Endometrial microvascular endothelial cells (primary cell): Measurements from ENCODE around the gene RNASE13. TPM values are rescaled to one million over a fixed set of nuclear protein-coding genes. Genes with fewer than 3 reads are reported as not detected.

Experiments used
- in situ Hi-C: cut with HindIII; loops from 2 replicates; pipeline ENCODE4 v1.10.0; 2017; ENCODE audit warnings: low sequenced_read_pairs, low pct_unique_long_range_greater_than_20kb; ENCODE audit errors: inconsistent ontology term
- total RNA-seq: library from RNA; depleted of rRNA; stranded (reverse); fragments of >200 nt; gene quantifications from one replicate; pipeline ENCODE4 v1.2.3, GENCODE V29; 2015; ENCODE audit errors: inconsistent ontology term

RNASE13 gene
- total RNA-seq = not detected

- in situ Hi-C loops = no loop called here
Measured at GRCh38 chr14:21034707-21035106, at the start of gene RNASE13. Gene RNASE13 (minus strand): TSS chr14:21034807. CDS start chr14:21034288, 519 bp downstream.

DNA sequence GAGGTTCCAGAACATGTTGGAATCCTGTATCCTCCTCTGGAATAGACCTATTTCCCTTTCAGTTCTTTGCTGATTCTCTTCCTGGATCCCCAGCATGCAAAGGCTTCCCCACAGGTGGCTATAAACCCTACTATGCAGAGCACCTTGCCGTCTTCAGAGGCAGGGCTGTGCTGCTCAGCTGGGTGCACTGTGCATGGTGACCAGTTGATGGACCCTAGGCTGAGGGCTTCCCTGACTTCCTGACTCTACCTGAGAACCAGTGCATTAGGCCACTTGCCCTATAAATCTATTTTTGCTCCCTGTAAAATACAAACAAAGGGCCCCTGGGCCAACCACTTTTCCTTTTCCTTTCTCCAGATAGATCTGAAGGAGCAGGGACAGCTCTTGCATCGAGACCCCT, 49.8 kb upstream of the RNASE13 start:
- in situ Hi-C loops = no loop called here

GRCh38 chr14:21083565-21084325, 49.1 kb upstream of the RNASE13 start:
- in situ Hi-C loops = no loop called here

DNA sequence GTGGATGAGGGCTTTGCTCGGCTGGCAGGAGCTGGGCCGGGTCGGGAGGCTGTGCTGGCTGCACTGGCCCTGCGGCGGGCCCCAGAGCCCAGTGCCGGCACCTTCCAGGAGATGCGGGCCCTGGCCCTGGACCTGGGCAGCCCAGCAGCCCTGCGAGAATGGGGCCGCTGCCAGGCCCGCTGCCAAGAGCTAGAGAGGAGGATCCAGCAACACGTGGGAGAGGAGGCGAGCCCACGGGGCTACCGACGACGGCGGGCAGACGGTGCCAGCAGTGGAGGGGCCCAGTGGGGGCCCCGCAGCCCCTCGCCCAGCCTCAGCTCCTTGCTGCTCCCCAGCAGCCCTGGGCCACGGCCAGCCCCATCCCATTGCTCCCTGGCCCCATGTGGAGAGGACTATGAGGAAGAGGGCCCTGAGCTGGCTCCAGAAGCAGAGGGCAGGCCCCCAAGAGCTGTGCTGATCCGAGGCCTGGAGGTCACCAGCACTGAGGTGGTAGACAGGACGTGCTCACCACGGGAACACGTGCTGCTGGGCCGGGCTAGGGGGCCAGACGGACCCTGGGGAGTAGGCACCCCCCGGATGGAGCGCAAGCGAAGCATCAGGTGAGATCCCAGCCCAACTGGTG, 47.0 kb upstream of the RNASE13 start:
- in situ Hi-C loops = no loop called here

GRCh38 chr14:21078726-21079125, 44.1 kb upstream of the RNASE13 start:
- in situ Hi-C loops = no loop called here

GRCh38 chr14:21078287-21078686, 43.7 kb upstream of the RNASE13 start:
- in situ Hi-C loops = no loop called here

- in situ Hi-C loops = no loop called here
Measured at GRCh38 chr14:21077672-21078071, 43.1 kb upstream of the RNASE13 start.

- in situ Hi-C loops = no loop called here
Measured at GRCh38 chr14:21075719-21076437, 41.3 kb upstream of the RNASE13 start.

DNA sequence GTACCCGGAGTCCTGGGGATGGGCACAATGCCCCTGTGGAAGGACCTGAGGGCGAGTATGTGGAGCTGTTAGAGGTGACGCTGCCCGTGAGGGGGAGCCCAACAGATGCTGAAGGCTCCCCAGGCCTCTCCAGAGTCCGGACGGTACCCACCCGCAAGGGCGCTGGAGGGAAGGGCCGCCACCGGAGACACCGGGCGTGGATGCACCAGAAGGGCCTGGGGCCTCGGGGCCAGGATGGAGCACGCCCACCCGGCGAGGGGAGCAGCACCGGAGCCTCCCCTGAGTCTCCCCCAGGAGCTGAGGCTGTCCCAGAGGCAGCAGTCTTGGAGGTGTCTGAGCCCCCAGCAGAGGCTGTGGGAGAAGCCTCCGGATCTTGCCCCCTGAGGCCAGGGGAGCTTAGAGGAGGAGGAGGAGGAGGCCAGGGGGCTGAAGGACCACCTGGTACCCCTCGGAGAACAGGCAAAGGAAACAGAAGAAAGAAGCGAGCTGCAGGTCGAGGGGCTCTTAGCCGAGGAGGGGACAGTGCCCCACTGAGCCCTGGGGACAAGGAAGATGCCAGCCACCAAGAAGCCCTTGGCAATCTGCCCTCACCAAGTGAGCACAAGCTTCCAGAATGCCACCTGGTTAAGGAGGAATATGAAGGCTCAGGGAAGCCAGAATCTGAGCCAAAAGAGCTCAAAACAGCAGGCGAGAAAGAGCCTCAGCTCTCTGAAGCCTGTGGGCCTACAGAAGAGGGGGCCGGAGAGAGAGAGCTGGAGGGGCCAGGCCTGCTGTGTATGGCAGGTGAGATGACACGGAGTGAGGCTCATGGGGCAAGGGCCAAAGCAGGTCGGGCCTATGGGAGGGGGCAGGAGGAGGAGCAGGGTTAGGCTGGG, 40.0 kb upstream of the RNASE13 start:
- in situ Hi-C loops = no loop called here

DNA sequence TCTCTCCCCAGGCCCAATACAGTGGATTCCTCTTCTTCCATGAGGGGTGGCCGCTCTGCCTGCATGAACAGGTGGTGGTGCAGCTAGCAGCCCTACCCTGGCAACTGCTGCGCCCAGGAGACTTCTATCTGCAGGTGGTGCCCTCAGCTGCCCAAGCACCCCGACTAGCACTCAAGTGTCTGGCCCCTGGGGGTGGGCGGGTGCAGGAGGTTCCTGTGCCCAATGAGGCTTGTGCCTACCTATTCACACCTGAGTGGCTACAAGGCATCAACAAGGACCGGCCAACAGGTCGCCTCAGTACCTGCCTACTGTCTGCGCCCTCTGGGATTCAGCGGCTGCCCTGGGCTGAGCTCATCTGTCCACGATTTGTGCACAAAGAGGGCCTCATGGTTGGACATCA, 39.3 kb upstream of the RNASE13 start:
- in situ Hi-C loops = no loop called here

GRCh38 chr14:21072781-21073339, 38.3 kb upstream of the RNASE13 start:
- in situ Hi-C loops = no loop called here

DNA sequence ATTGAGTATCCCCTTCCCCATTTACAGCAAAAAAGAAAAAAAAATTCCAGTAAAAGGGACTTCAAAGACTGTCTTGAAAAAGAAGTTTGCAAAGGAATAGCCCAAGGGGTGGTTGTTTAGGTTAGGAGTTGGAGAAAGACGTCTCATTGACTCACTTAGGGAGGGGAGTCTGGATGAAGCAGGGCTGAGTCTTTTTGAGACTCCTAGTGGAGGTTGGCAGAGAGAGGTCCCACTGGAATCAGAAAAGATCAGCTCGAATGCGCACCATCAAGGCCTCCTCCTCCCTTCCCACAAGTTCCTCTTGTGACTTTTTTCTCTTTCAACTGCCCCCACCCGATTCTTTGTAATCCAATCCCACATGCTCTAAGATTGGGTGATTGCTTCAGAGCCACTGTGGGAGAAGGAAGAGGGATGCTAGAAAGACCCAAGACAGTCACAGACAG, 37.4 kb upstream of the RNASE13 start:
- in situ Hi-C loops = no loop called here

- in situ Hi-C loops = no loop called here
Measured at GRCh38 chr14:21071225-21072030, 36.8 kb upstream of the RNASE13 start.

GRCh38 chr14:21070610-21071224, 36.1 kb upstream of the RNASE13 start:
- in situ Hi-C loops = no loop called here

- in situ Hi-C loops = no loop called here
Measured at GRCh38 chr14:21070083-21070609, 35.5 kb upstream of the RNASE13 start, which contains the start of gene ARHGEF40. Gene ARHGEF40 (plus strand): TSS chr14:21070304. CDS start chr14:21070397, 93 bp downstream.

DNA sequence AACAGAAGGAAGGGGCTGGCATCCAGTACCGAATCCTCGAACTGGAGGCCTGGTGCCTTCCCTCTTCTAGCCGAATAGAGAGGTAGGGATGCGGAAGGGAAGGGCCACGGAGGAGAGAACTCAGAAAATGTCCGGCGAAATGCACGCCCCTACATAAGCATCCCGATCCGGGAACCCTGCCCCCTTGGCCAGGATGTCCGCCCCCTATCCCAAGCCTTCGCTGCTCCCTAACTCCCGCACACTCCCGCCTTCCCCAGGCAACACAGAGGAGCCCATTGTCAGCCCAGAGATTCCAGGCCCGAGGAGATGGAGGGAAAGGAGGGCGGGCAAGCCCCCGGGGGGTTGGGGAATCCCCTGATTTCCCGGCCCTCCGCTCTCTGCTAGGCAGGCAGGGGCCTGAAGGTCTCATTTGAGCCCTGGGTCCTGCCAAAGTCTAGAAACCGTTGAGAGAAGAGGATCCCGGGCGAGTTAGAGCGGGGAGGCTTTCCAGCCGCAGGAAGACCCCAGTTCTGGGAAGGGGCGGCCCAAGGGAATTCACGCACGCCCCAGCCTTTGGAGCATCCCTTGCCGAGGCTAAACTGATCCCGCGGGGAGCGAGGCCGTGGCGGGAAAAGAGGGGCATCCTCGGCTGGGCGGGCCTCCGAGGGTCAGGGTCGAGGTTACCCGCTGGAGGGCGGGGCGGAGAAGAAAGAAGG, 34.9 kb upstream of the RNASE13 start:
- in situ Hi-C loops = no loop called here
